DMS79 treated with DMSO at 0.1 percent for 48 hours (cell line): ENCODE data around the gene RNASE9.
"Not testable (repeated sequence)": the region's sequence is repeated elsewhere in the genome, so short reads cannot be mapped to it uniquely, and the experiment has no call there.

Experiments used
- DNase-seq: peaks from one replicate; lab custom pipeline; 2025; lab: John Stamatoyannopoulos, UW

The RNASE9 gene

DNA sequence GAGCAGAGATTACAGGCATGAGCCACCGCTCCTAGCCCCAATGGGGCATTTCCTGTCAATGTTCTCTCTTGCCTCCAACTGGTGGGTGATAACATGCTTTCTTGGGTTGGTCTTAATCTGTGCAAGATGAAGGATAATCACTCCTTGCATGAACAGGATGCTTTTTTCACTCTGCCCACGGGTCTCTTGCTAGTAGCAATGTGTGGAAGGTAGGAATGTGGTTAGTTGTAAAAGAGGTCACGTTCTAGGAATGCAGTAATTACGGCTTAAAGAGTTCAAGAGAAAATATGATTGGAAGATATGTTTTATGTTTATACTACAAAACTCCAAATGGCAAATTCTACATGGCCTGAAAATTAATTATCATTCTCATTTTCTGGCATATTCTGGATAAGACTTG lies 45.0 kb downstream of the RNASE9 start:
- no peak for DNase-seq

DNA sequence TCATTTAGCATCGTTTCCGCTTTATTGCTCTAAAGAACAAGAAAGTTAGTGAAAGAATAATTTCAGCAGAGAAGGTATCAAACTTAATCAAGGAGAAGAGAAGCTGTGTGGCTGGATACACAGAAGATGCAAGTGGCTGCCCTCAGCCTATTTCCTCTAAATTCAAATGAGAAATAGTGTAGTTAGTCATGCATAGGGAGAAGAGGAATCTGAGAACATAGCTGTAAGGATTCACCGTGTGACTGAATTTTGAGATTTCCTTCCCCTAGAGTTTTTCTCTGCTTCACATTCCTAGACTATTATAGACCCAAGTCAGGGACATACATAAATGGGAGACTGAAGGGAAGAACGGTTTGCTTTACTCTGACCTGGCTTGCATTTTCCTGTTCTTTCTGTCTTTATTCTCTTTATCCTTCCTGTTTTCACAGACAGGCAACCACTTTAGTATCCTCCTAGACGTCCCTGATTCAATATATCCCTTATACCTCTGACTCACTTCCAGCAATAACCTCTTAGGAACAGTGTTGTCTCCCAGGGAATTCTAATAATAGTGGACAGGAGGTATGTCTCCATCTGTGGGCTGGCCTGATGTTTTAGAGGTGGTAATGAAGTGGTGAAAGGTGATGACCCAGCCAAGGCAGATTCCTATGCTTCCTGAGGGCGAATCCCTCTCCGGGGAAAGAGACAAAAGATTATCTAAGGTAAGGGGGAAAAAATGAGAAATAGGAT lies 48.5 kb downstream of the RNASE9 start:
- no peak for DNase-seq

DNA sequence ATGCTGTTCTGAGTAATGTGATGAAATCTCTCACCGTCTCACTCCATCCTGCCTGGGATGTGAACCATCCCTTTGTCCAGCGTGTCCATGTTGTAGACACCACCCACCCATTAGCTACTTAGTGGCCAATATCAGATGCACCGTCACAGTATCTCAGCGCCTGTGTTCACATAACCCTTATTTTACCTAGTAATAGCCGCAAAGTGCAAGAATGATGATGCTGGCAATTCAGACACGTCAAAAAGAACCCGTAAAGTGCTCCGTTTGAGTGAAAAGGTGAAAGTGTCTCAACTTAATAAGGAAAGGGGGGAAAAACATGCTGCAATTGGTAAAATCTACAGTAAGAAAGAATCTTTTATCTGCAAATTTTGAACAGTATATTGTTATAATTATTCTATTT lies 52.5 kb downstream of the RNASE9 start:
- no peak for DNase-seq

DNA sequence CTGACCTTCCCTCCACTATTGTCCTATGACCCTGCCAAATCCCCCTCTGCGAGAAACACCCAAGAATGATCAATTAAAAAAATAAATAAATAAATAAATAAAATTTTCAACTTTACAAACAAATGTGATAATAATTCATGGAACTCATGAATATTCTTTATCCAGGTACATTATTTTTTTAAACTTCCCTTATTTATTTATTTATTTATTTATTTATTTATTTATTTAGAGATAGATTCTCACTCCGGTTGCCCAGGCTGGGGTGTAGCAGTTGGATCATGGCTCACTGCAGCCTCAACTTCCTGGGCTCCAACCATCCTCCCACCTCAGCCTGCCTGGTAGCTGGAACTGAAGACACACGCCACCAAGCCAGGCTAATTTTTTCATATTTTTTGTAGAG lies 53.3 kb downstream of the RNASE9 start:
- not testable (repeated sequence) for DNase-seq

DNA sequence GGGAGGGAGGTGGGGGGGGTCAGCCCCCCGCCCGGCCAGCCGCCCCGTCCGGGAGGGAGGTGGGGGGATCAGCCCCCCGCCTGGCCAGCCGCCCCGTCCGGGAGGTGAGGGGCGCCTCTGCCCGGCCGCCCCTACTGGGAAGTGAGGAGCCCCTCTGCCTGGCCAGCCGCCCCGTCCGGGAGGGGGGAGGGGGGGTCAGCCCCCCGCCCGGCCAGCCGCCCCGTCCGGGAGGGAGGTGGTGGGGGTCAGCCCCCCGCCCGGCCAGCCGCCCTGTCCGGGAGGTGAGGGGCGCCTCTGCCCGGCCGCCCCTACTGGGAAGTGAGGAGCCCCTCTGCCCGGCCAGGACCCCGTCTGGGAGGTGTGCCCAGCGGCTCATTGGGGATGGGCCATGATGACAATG lies 54.1 kb downstream of the RNASE9 start:
- DNase-seq: not testable (repeated sequence)

DNA sequence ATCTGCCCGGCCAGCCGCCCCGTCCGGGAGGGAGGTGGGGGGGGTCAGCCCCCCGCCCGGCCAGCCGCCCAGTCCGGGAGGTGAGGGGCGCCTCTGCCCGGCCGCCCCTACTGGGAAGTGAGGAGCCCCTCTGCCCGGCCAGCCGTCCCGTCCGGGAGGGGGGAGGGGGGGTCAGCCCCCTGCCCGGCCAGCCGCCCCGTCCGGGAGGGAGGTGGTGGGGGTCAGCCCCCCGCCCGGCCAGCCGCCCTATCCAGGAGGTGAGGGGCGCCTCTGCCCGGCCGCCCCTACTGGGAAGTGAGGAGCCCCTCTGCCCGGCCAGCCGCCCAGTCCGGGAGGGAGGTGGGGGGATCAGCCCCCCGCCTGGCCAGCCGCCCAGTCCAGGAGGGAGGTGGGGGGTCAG lies 54.6 kb downstream of the RNASE9 start:
- DNase-seq: not testable (repeated sequence)
